ENCODE measurements around the gene PCDHGC4.

- TF ChIP-seq HDAC2 (IDR thresholded peaks at IDR 0.05; ENCODE audit: borderline replicate concordance in 1 of 2, low read depth in 2 of 2, low read length in 2 of 2): no peak
- TF ChIP-seq CTCF (IDR thresholded peaks at IDR 0.05; ENCODE audit: control extremely low read depth in 1 of 3, insufficient read depth in 1 of 3, low read depth in 1 of 3, low read length in 3 of 3): no peak
- TF ChIP-seq JUND (IDR thresholded peaks at IDR 0.05; ENCODE audit: low read length): no peak
- TF ChIP-seq EZH2 (IDR thresholded peaks at IDR 0.05; ENCODE audit: low read depth, low read length, severe bottlenecking): no peak
- no peak for TF ChIP-seq TEAD4 (IDR thresholded peaks at IDR 0.05; ENCODE audit: low read depth, low read length)
- no peak for TF ChIP-seq GABPA (IDR thresholded peaks at IDR 0.05; ENCODE audit: borderline replicate concordance, insufficient read depth, low read length)
- no peak for TF ChIP-seq SP1 (IDR thresholded peaks at IDR 0.05; ENCODE audit: low read depth, low read length)
- TF ChIP-seq GTF2F1 (IDR thresholded peaks at IDR 0.05; ENCODE audit: borderline replicate concordance, low read depth, low read length): no peak
- no peak for TF ChIP-seq NRF1 (IDR thresholded peaks at IDR 0.05; ENCODE audit: low read depth, low read length)
Observed at GRCh38 chr5:141496038-141496437, 11.2 kb downstream of the PCDHGC4 start.
